Measurements from ENCODE around the gene CFAP299.

The CFAP299 gene

DNA sequence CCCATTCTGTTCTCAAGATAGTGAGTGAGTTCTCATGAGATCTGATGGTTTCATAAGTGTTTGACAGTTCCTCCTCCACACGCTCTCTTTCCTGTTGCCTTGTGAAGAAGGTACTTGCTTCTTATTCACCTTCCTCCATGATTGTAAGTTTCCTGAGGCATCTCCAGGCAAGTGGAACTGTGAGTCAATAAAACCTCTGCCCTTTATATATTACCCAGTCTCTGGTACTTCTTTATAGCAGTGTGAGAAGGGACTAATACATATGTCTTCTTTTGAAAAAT lies 58.4 kb downstream of the CFAP299 start:
- no peak for TF ChIP-seq EZH2phosphoT487 (conservative IDR thresholded peaks at IDR 0.05; ENCODE audit: low read length)
- TF ChIP-seq, protein P1, sequence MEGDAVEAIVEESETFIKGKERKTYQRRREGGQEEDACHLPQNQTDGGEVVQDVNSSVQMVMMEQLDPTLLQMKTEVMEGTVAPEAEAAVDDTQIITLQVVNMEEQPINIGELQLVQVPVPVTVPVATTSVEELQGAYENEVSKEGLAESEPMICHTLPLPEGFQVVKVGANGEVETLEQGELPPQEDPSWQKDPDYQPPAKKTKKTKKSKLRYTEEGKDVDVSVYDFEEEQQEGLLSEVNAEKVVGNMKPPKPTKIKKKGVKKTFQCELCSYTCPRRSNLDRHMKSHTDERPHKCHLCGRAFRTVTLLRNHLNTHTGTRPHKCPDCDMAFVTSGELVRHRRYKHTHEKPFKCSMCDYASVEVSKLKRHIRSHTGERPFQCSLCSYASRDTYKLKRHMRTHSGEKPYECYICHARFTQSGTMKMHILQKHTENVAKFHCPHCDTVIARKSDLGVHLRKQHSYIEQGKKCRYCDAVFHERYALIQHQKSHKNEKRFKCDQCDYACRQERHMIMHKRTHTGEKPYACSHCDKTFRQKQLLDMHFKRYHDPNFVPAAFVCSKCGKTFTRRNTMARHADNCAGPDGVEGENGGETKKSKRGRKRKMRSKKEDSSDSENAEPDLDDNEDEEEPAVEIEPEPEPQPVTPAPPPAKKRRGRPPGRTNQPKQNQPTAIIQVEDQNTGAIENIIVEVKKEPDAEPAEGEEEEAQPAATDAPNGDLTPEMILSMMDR (IDR thresholded peaks at IDR 0.05; ENCODE audit: insufficient read depth, low read length, poor library complexity, severe bottlenecking), result no peak
- Histone ChIP-seq H3F3A (ENCODE audit: insufficient read depth) (no peaks in the 10 kb centered on the region), H3K4me2 (ENCODE audit: low read depth, low read length, poor library complexity, severe bottlenecking) (no peak overlapping the region), H2AFZ (ENCODE audit: low read depth, low read length, severe bottlenecking) (no peak overlapping the region), H3K36me3 (ENCODE audit: low read length) (no peaks in the 10 kb centered on the region), H3K4me3 (ENCODE audit: insufficient read depth, low read length, poor library complexity, severe bottlenecking) (no peak overlapping the region), H3K27ac (ENCODE audit: low read depth, low read length) (no peak overlapping the region), H3K9ac (ENCODE audit: low read length) (no peak overlapping the region), H3K27me3 (ENCODE audit: low read length) (no peaks in the 10 kb centered on the region), H3K79me2 (ENCODE audit: insufficient read depth, low read length) (no peaks in the 10 kb centered on the region), H3K9me3 (ENCODE audit: insufficient read depth, low read length) (no peaks in the 10 kb centered on the region), H3K9me2 (replicated peaks; ENCODE audit: insufficient read depth, low read length) (no peaks in the 10 kb centered on the region), H4K20me1 (ENCODE audit: low read depth, low read length) (no peaks in the 10 kb centered on the region)

GRCh38 chr4:80407246-80407645 lies 71.7 kb downstream of the CFAP299 start:
- no peaks in the 10 kb centered on the region for H3K9me3 ChIP-seq (ENCODE audit: insufficient read depth, low read length)
- H3K4me3 ChIP-seq (ENCODE audit: insufficient read depth, low read length, poor library complexity, severe bottlenecking), result no peak overlapping the region
- H3F3A ChIP-seq (ENCODE audit: insufficient read depth), result no peaks in the 10 kb centered on the region
- H3K9ac ChIP-seq (ENCODE audit: low read length), result no peak overlapping the region
- TF ChIP-seq EZH2phosphoT487 (conservative IDR thresholded peaks at IDR 0.05; ENCODE audit: low read length), result no peak
- TF ChIP-seq, protein P1 (IDR thresholded peaks at IDR 0.05; ENCODE audit: insufficient read depth, low read length, poor library complexity, severe bottlenecking), result no peak
- no peaks in the 10 kb centered on the region for H3K36me3 ChIP-seq (ENCODE audit: low read length)
- no peak overlapping the region for H3K4me2 ChIP-seq (ENCODE audit: low read depth, low read length, poor library complexity, severe bottlenecking)
- H3K79me2 ChIP-seq (ENCODE audit: insufficient read depth, low read length), result no peaks in the 10 kb centered on the region
- H4K20me1 ChIP-seq (ENCODE audit: low read depth, low read length), result no peaks in the 10 kb centered on the region
- no peak overlapping the region for H3K27ac ChIP-seq (ENCODE audit: low read depth, low read length)
- H3K27me3 ChIP-seq (ENCODE audit: low read length), result no peaks in the 10 kb centered on the region
- no peaks in the 10 kb centered on the region for H3K9me2 ChIP-seq (replicated peaks; ENCODE audit: insufficient read depth, low read length)
- no peak overlapping the region for H2AFZ ChIP-seq (ENCODE audit: low read depth, low read length, severe bottlenecking)

- H3K9me3 ChIP-seq (ENCODE audit: insufficient read depth, low read length), result no peaks in the 10 kb centered on the region
- H3K4me3 ChIP-seq (ENCODE audit: insufficient read depth, low read length, poor library complexity, severe bottlenecking), result no peak overlapping the region
- H2AFZ ChIP-seq (ENCODE audit: low read depth, low read length, severe bottlenecking), result no peak overlapping the region
- H4K20me1 ChIP-seq (ENCODE audit: low read depth, low read length), result no peaks in the 10 kb centered on the region
- TF ChIP-seq, protein P1 (IDR thresholded peaks at IDR 0.05; ENCODE audit: insufficient read depth, low read length, poor library complexity, severe bottlenecking), result no peak
- TF ChIP-seq EZH2phosphoT487 (conservative IDR thresholded peaks at IDR 0.05; ENCODE audit: low read length), result no peak
- no peak overlapping the region for H3K9ac ChIP-seq (ENCODE audit: low read length)
- H3K79me2 ChIP-seq (ENCODE audit: insufficient read depth, low read length), result no peaks in the 10 kb centered on the region
- H3K27me3 ChIP-seq (ENCODE audit: low read length), result no peaks in the 10 kb centered on the region
- H3K36me3 ChIP-seq (ENCODE audit: low read length), result no peaks in the 10 kb centered on the region
- H3K4me2 ChIP-seq (ENCODE audit: low read depth, low read length, poor library complexity, severe bottlenecking), result no peak overlapping the region
- H3K9me2 ChIP-seq (replicated peaks; ENCODE audit: insufficient read depth, low read length), result no peaks in the 10 kb centered on the region
- H3F3A ChIP-seq (ENCODE audit: insufficient read depth), result no peaks in the 10 kb centered on the region
- no peak overlapping the region for H3K27ac ChIP-seq (ENCODE audit: low read depth, low read length)
These were observed 74.3 kb downstream of the CFAP299 start for GRCh38 chr4:80409809-80410208.

DNA sequence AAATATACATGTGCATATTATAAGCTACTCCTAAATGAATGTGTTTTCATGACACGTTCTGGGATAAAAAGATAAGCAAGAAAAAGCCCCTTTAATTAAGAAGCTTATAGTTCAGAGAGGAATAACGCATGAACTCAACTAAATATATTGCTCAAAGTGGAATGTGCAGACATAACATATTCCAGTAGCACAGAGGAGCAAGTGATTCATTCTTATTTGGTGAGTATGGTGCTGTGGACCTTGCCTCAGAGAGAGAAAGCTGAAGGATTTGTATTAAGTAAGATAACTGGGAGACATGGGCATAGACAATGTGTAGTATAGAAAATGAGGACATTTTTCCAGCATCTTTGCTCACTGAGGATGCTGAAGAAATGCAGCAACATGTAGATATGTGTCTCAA lies 76.8 kb downstream of the CFAP299 start:
- H3K36me3 ChIP-seq (ENCODE audit: low read length), result no peaks in the 10 kb centered on the region
- H3K9ac ChIP-seq (ENCODE audit: low read length), result no peak overlapping the region
- H3K79me2 ChIP-seq (ENCODE audit: insufficient read depth, low read length), result no peaks in the 10 kb centered on the region
- H3K4me3 ChIP-seq (ENCODE audit: insufficient read depth, low read length, poor library complexity, severe bottlenecking), result no peak overlapping the region
- no peak overlapping the region for H2AFZ ChIP-seq (ENCODE audit: low read depth, low read length, severe bottlenecking)
- H3K27me3 ChIP-seq (ENCODE audit: low read length), result no peaks in the 10 kb centered on the region
- no peaks in the 10 kb centered on the region for H3K9me3 ChIP-seq (ENCODE audit: insufficient read depth, low read length)
- H4K20me1 ChIP-seq (ENCODE audit: low read depth, low read length), result no peaks in the 10 kb centered on the region
- H3K9me2 ChIP-seq (replicated peaks; ENCODE audit: insufficient read depth, low read length), result no peaks in the 10 kb centered on the region
- no peak for TF ChIP-seq EZH2phosphoT487 (conservative IDR thresholded peaks at IDR 0.05; ENCODE audit: low read length)
- TF ChIP-seq, protein P1 (IDR thresholded peaks at IDR 0.05; ENCODE audit: insufficient read depth, low read length, poor library complexity, severe bottlenecking), result no peak
- no peaks in the 10 kb centered on the region for H3F3A ChIP-seq (ENCODE audit: insufficient read depth)
- H3K27ac ChIP-seq (ENCODE audit: low read depth, low read length), result no peak overlapping the region
- H3K4me2 ChIP-seq (ENCODE audit: low read depth, low read length, poor library complexity, severe bottlenecking), result no peak overlapping the region
